Naive thymus-derived CD4-positive, alpha-beta T cell (primary cell): ENCODE measurements around the gene PLPP4. TPM values are rescaled to one million over a fixed set of nuclear protein-coding genes. Genes with fewer than 3 reads are reported as not detected.
A peak's percentile ranks its signal among the peaks of the same experiment; 100 is the strongest.

Source experiments
- ATAC-seq: fragments of 150-1000 bp; cut with Tn5 transposase; 2 replicates; pipeline ENCODE4 v1.10.0; 2021; ENCODE audit warnings: mild to moderate bottlenecking, moderate library complexity
- CTCF ChIA-PET: fragments of 350-600 bp; sonication (Branson Sonifier 250); formaldehyde crosslinking; loops from one replicate; lab custom pipeline; 2021; ENCODE audit warnings: antibody characterized with exemption; lab: Charles Lee
- POLR2A ChIA-PET: fragments of 350-600 bp; sonication (Branson Sonifier 250); formaldehyde crosslinking; loops from one replicate; lab custom pipeline; 2021; ENCODE audit warnings: antibody characterized with exemption, inconsistent platforms; lab: Charles Lee
- DNase-seq, 9 donors: peaks; one replicate each; pipeline versions ENCODE4 v3.0.0 to v3.0.0-alpha.2; 2020 to 2022; ENCODE audit warnings: mixed read lengths in 1 of 9
- H3K27ac ChIP-seq: one replicate; pipeline ENCODE4 v1.7.0; 2013; ENCODE audit warnings: mild to moderate bottlenecking, low read depth, low read length, moderate library complexity
- H3K27me3 ChIP-seq, 2 donors: one replicate each; pipeline ENCODE4 v1.7.0; 2013; ENCODE audit warnings: low read length in 2 of 2, mild to moderate bottlenecking in 2 of 2, moderate library complexity in 2 of 2; ENCODE audit not compliant: control insufficient read depth in 2 of 2, insufficient read depth in 2 of 2
- H3K36me3 ChIP-seq, 3 experiments: 1 replicate in 2 of 3; 2 replicates in 1 of 3; pipeline ENCODE4 v1.7.0; 2013; ENCODE audit warnings: low read length in 3 of 3, mild to moderate bottlenecking in 3 of 3, moderate library complexity in 1 of 3; ENCODE audit not compliant: insufficient read depth in 3 of 3, control insufficient read depth in 2 of 3
- H3K4me1 ChIP-seq, 2 donors: one replicate each; pipeline ENCODE4 v1.7.0; 2013; ENCODE audit warnings: low read length in 2 of 2, mild to moderate bottlenecking in 2 of 2, moderate library complexity in 1 of 2; ENCODE audit not compliant: control insufficient read depth in 2 of 2, insufficient read depth in 2 of 2
- H3K4me3 ChIP-seq: 2 replicates; pipeline ENCODE4 v1.7.0; 2013; ENCODE audit warnings: mild to moderate bottlenecking, low read length
- H3K9me3 ChIP-seq, 3 experiments: 1 replicate in 2 of 3; 2 replicates in 1 of 3; pipeline ENCODE4 v1.7.0; 2013; ENCODE audit warnings: low read length in 3 of 3; ENCODE audit not compliant: control insufficient read depth in 2 of 3
- H3K27ac Mint-ChIP-seq, 9 donors: one replicate each; pipeline ENCODE4 v1.8.0; 2020 to 2022; ENCODE audit warnings: mixed read lengths in 9 of 9, mild to moderate bottlenecking in 8 of 9, moderate library complexity in 5 of 9, inconsistent platforms in 2 of 9
- H3K27me3 Mint-ChIP-seq, 5 donors: one replicate each; pipeline ENCODE4 v1.8.0; 2021 to 2022; ENCODE audit warnings: mixed read lengths in 5 of 5, mild to moderate bottlenecking in 1 of 5
- H3K36me3 Mint-ChIP-seq, 5 donors: one replicate each; pipeline ENCODE4 v1.8.0; 2020 to 2022; ENCODE audit warnings: mixed read lengths in 5 of 5, mild to moderate bottlenecking in 3 of 5, inconsistent platforms in 1 of 5
- H3K4me1 Mint-ChIP-seq, 7 donors: one replicate each; pipeline ENCODE4 v1.8.0; 2020 to 2022; ENCODE audit warnings: mixed read lengths in 7 of 7, mild to moderate bottlenecking in 3 of 7, inconsistent platforms in 1 of 7
- H3K4me3 Mint-ChIP-seq, 10 donors: one replicate each; pipeline ENCODE4 v1.8.0; 2020 to 2022; ENCODE audit warnings: mild to moderate bottlenecking in 10 of 10, mixed read lengths in 10 of 10, moderate library complexity in 6 of 10, inconsistent platforms in 2 of 10
- H3K9me3 Mint-ChIP-seq, 11 donors: one replicate each; pipeline ENCODE4 v1.8.0; 2020 to 2022; ENCODE audit warnings: mixed read lengths in 11 of 11, mild to moderate bottlenecking in 4 of 11, inconsistent platforms in 1 of 11, moderate library complexity in 1 of 11
- intact Hi-C, 2 donors: fragments of 100-400 bp; cut with micrococcal nuclease; formaldehyde crosslinking; loops; one replicate each; pipeline ENCODE4 v1.15.1; 2023
- polyA plus RNA-seq, 2 donors: library from polyadenylated mRNA; unstranded; fragments of 300-500 nt; fragmentation: Illumina TruSeq; gene quantifications; one replicate each; pipeline ENCODE4 v1.2.3, GENCODE V29; 2021
- total RNA-seq, 6 experiments: library from RNA in 5 of 6; stranded (reverse) in 5 of 6; gene quantifications; 1 replicate in 5 of 6; 2 replicates in 1 of 6; pipeline ENCODE4 v1.2.3 and lab custom pipeline; 2021 to 2026

PLPP4 gene
- total and polyA plus RNA-seq, 7 experiments from 2014 or later = not detected

DNA sequence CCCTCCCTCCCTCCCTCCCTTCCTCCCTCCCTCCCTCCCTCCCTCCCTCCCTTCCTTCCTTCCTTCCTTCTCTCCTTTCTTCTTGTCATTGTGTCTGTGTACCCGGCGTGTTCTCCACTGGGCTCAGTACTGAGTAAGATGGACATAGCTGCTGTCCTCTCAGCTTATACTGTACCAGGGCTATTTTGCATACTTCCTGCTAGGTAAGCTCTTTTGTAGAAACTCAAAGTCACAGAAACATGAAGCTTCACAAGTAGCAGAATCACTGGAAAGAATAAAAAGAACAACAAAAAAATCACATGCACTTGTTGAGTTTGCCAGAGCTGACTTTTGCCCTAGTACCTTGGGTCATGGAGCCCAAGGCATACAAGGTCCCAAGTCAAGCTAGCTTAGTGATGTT, 125.7 kb downstream of the PLPP4 start:
- intact Hi-C loops = no loop called here
- H3K27me3 Mint-ChIP-seq = peaks cover 0 to 10% (median 9%) of the 10 kb centered on the region in 5 donors
- H3K4me3 Mint-ChIP-seq = no peak overlapping the region
- DNase-seq = no peak
- no peaks in the 10 kb centered on the region for H3K36me3 Mint-ChIP-seq
- no peaks in the 10 kb centered on the region for H3K4me1 ChIP-seq
- ATAC-seq = no peak
- no peaks in the 10 kb centered on the region for H3K36me3 ChIP-seq
- POLR2A ChIA-PET = no interaction called here
- H3K27ac ChIP-seq = no peak overlapping the region
- no peaks in the 10 kb centered on the region for H3K9me3 ChIP-seq
- H3K9me3 Mint-ChIP-seq = peaks cover 0 to 8% (median 0%) of the 10 kb centered on the region in 11 donors
- H3K27me3 ChIP-seq = no peaks in the 10 kb centered on the region
- H3K4me3 ChIP-seq = no peak overlapping the region
- H3K27ac Mint-ChIP-seq = no peak overlapping the region
- CTCF ChIA-PET = no interaction called here
- H3K4me1 Mint-ChIP-seq = no peaks in the 10 kb centered on the region

DNA sequence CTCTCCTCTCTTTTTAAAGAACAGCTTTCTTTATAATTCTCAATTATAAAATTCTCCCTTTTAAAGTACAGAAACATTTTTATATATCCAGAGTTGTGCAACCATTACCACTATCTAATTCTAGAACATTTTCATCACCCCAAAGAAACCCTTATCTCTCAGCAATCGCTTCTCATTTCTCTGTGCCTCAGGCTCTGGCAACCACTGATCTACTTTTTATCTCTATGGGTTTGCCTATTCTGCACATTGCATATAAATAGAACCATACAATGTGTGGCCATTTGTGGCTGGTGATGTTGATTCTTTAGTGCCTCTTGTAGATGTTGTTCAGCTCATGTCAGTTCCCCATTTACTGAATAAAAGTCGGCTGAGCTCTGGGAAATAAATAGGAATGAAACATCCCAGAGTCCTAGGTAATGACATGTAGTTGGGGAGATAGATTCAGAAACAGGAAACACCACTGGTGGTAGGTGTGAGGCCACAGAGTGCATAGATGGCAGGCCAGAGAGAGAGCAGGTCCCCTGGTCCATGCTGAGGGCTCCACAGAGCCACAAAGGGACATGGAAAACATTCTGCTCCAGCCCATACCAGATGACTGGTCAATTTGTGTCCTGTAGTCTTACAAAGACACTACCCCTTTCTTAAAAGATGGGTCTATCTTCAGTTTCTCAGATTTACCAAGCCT, 126.5 kb downstream of the PLPP4 start:
- Mint-ChIP-seq H3K36me3 (no peaks in the 10 kb centered on the region), H3K9me3 (peaks cover 0 to 8% (median 0%) of the 10 kb centered on the region in 11 donors), H3K27me3 (peaks cover 0 to 14% (median 9%) of the 10 kb centered on the region in 5 donors), H3K4me1 (no peaks in the 10 kb centered on the region), H3K27ac (no peak overlapping the region), H3K4me3 (no peak overlapping the region)
- Histone ChIP-seq H3K9me3 (no peaks in the 10 kb centered on the region), H3K36me3 (no peaks in the 10 kb centered on the region), H3K4me3 (no peak overlapping the region), H3K4me1 (no peaks in the 10 kb centered on the region), H3K27ac (no peak overlapping the region), H3K27me3 (no peaks in the 10 kb centered on the region)
- ATAC-seq (peak; percentile 50), DNase-seq (no peak)
- POLR2A ChIA-PET = no interaction called here
- intact Hi-C loops = no loop called here
- CTCF ChIA-PET = no interaction called here

DNA sequence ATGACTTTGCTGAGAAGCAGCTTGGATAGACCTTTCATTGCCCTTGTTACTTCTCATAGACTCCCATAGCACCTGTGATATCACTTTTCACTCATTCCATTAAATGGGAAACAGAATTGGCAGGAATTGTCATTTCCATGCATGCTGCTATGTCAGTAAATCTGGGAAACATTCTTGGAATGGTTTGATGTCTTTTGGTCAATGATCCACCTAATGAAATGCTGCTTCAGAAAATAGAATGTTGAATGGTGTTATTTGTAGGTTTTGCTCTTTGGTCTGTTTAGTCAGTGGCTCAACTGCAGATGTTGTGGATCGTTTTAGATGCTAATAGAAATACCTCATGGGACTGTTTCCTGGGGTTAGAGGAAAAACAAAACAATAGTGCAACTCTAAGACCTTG, 127.8 kb downstream of the PLPP4 start:
- no peak overlapping the region for H3K27ac Mint-ChIP-seq
- no peak for ATAC-seq
- H3K4me3 ChIP-seq = no peak overlapping the region
- H3K36me3 ChIP-seq = no peaks in the 10 kb centered on the region
- H3K9me3 ChIP-seq = no peaks in the 10 kb centered on the region
- no peaks in the 10 kb centered on the region for H3K27me3 ChIP-seq
- ChIA-PET CTCF (no interaction called here), POLR2A (no interaction called here)
- peaks cover 0 to 17% (median 9%) of the 10 kb centered on the region in 5 donors for H3K27me3 Mint-ChIP-seq
- no peak overlapping the region for H3K4me3 Mint-ChIP-seq
- no peak for DNase-seq
- no peaks in the 10 kb centered on the region for H3K36me3 Mint-ChIP-seq
- no peaks in the 10 kb centered on the region for H3K4me1 ChIP-seq
- H3K4me1 Mint-ChIP-seq = no peaks in the 10 kb centered on the region
- H3K9me3 Mint-ChIP-seq = peaks cover 0 to 8% (median 0%) of the 10 kb centered on the region in 11 donors
- intact Hi-C loops = no loop called here
- no peak overlapping the region for H3K27ac ChIP-seq

DNA sequence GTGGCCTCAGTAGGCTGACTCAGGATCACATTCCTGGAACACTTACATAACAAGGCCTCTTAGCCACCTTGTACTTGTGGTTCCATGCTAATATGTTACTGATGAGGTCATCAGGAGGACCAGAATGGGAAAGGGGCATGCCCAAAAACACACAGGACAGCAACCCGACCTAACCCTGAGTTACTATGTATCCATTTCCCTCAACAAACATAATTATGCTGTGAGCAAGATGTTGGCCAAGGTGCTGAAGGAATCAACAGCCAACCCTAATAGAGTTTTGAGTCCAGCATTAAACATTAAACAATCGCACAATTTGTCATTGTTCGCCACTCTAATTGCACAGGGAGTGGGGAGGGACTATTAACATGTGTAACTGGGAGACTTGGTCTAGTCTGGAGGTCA, 129.4 kb downstream of the PLPP4 start:
- ChIA-PET POLR2A (no interaction called here), CTCF (no interaction called here)
- DNase-seq (no peak), ATAC-seq (no peak)
- Mint-ChIP-seq H3K27me3 (peaks cover 0 to 17% (median 9%) of the 10 kb centered on the region in 5 donors), H3K4me1 (no peaks in the 10 kb centered on the region), H3K36me3 (no peaks in the 10 kb centered on the region), H3K27ac (no peak overlapping the region), H3K9me3 (peaks cover 0 to 8% (median 0%) of the 10 kb centered on the region in 11 donors), H3K4me3 (no peak overlapping the region)
- intact Hi-C loops = no loop called here
- H3K4me1 ChIP-seq = no peaks in the 10 kb centered on the region
- H3K27me3 ChIP-seq = no peaks in the 10 kb centered on the region
- no peak overlapping the region for H3K4me3 ChIP-seq
- H3K9me3 ChIP-seq = no peaks in the 10 kb centered on the region
- no peaks in the 10 kb centered on the region for H3K36me3 ChIP-seq
- H3K27ac ChIP-seq = no peak overlapping the region

DNA sequence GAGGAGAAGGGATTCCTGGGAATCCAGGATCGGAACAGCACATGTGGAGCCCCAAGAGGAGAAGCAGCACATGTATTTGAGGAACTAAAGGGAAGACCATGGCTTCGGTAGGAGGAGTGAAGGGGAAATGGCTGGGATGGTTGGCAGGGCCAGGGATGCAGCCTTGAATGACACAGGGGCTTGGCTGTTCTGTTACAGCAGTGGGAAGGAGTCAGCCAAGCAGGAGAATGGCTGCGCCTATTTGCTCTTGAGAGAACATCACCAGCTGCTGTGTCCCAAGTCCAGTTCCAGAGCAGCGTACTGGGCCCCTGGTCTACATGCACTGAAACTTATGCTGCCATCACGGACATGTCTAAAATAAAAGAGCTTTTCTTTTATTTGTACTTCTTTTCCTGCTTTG, 130.0 kb downstream of the PLPP4 start:
- no peak overlapping the region for H3K27ac ChIP-seq
- H3K27me3 ChIP-seq = no peaks in the 10 kb centered on the region
- H3K4me3 ChIP-seq = no peak overlapping the region
- H3K4me1 ChIP-seq = no peaks in the 10 kb centered on the region
- DNase-seq = no peak
- Mint-ChIP-seq H3K27me3 (peaks cover 0 to 17% (median 9%) of the 10 kb centered on the region in 5 donors), H3K4me3 (no peak overlapping the region), H3K4me1 (no peaks in the 10 kb centered on the region), H3K9me3 (peaks cover 0 to 8% (median 2%) of the 10 kb centered on the region in 11 donors), H3K36me3 (no peaks in the 10 kb centered on the region), H3K27ac (no peak overlapping the region)
- POLR2A ChIA-PET = no interaction called here
- CTCF ChIA-PET = no interaction called here
- H3K9me3 ChIP-seq = no peaks in the 10 kb centered on the region
- intact Hi-C loops = no loop called here
- no peaks in the 10 kb centered on the region for H3K36me3 ChIP-seq
- no peak for ATAC-seq

DNA sequence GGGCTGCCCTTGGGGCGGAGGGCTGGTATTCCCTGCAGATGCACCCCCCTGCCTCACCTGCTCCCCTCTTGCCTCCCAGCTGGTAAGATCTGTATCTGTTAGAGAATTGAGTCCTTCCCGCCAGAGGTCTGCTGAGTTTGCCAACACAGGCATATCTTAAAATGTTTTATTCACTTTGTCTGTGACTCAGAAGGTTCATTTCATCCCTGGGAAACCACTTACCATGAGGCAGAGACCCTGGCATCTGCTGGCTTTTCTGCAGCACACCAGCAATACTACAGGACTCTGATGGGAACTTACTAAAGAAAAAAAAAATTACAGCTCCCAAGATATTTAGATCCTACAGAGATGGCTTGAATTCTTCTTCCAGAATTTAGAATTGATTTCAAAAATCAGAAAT, 131.3 kb downstream of the PLPP4 start:
- no peak for DNase-seq
- CTCF ChIA-PET = no interaction called here
- H3K27me3 Mint-ChIP-seq = peaks cover 0 to 17% (median 9%) of the 10 kb centered on the region in 5 donors
- no peaks in the 10 kb centered on the region for H3K36me3 Mint-ChIP-seq
- Histone ChIP-seq H3K36me3 (no peaks in the 10 kb centered on the region), H3K4me3 (no peak overlapping the region), H3K9me3 (no peaks in the 10 kb centered on the region), H3K27ac (no peak overlapping the region), H3K27me3 (no peaks in the 10 kb centered on the region), H3K4me1 (no peaks in the 10 kb centered on the region)
- no peak for ATAC-seq
- H3K9me3 Mint-ChIP-seq = peaks cover 0 to 12% (median 4%) of the 10 kb centered on the region in 11 donors
- H3K4me1 Mint-ChIP-seq = no peaks in the 10 kb centered on the region
- POLR2A ChIA-PET = no interaction called here
- intact Hi-C loops = no loop called here
- H3K4me3 Mint-ChIP-seq = no peak overlapping the region
- no peak overlapping the region for H3K27ac Mint-ChIP-seq

DNA sequence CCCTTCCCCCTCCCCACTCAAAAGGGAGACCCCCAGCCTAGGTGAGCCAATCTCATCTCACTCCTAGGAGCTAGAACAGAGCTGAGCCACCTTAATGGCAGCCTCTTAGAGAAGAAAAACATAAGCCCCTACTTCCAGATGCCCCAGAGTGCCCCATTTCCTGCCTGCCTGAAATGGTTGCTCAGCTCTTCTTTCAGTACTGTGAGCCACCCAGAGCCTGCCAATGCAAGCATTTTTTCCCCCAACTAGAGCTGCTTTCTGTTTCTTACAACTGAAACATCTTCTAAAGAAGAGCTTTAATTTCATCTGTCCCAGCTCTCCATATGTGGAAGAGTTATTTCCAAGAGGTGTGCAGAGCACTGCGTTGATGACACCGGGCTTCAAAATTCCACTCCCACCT, 136.7 kb downstream of the PLPP4 start:
- Mint-ChIP-seq H3K4me3 (no peak overlapping the region), H3K27ac (no peak overlapping the region), H3K9me3 (peaks cover 0 to 12% (median 4%) of the 10 kb centered on the region in 11 donors), H3K36me3 (no peaks in the 10 kb centered on the region), H3K27me3 (peaks cover 0 to 5% (median 2%) of the 10 kb centered on the region in 5 donors), H3K4me1 (no peaks in the 10 kb centered on the region)
- ChIA-PET POLR2A (no interaction called here), CTCF (no interaction called here)
- H3K4me1 ChIP-seq = no peaks in the 10 kb centered on the region
- DNase-seq = no peak
- intact Hi-C loops = no loop called here
- ATAC-seq = no peak
- no peaks in the 10 kb centered on the region for H3K27me3 ChIP-seq
- no peak overlapping the region for H3K27ac ChIP-seq
- no peaks in the 10 kb centered on the region for H3K9me3 ChIP-seq
- no peaks in the 10 kb centered on the region for H3K36me3 ChIP-seq
- no peak overlapping the region for H3K4me3 ChIP-seq
